Omental fat pad (tissue), 4 donors: ENCODE measurements around the gene CMSS1. TPM values are rescaled to one million over a fixed set of nuclear protein-coding genes. Genes with fewer than 3 reads are reported as not detected.

ENCODE experiments used
- ATAC-seq: fragments of 150-250 bp; one replicate; pipeline ENCODE4 v1.9.1; 2016; ENCODE audit warnings: mild to moderate bottlenecking, moderate library complexity; ENCODE audit not compliant: low FRiP score
- DNase-seq: peaks from one replicate; pipeline ENCODE4 v3.0.0-alpha.2; 2019; ENCODE audit warnings: low spot score
- CTCF ChIP-seq, 3 donors: fragments of 450-650 bp; IDR thresholded peaks; one replicate each; pipeline ENCODE4 v1.5.1; 2016 to 2017; ENCODE audit warnings: antibody characterized with exemption in 3 of 3, mild to moderate bottlenecking in 3 of 3, moderate library complexity in 2 of 3
- total RNA-seq, 4 donors: library from RNA; depleted of rRNA; stranded (reverse); fragments of >200 nt; gene quantifications; one replicate each; pipeline ENCODE4 v1.1.0, GENCODE V29; 2016

CMSS1 gene
- total RNA-seq, 4 donors from 2014 or later: 16.9 to 29.3 (median 21.1) TPM

- DNase-seq: no peak
- no peak for ATAC-seq
- TF ChIP-seq CTCF (IDR thresholded peaks at IDR 0.05): no peak
These were observed 281.1 kb downstream of the CMSS1 start for GRCh38 chr3:100098784-100099070.

GRCh38 chr3:100099621-100100020 is 282.0 kb downstream of the CMSS1 start:
- ATAC-seq (no peak), DNase-seq (no peak)
- no peak for TF ChIP-seq CTCF (IDR thresholded peaks at IDR 0.05)

- ATAC-seq (no peak), DNase-seq (no peak)
- TF ChIP-seq CTCF (IDR thresholded peaks at IDR 0.05): no peak
These were observed 282.8 kb downstream of the CMSS1 start for GRCh38 chr3:100100425-100100824.

- no peak for ATAC-seq
- no peak for DNase-seq
- no peak for TF ChIP-seq CTCF (IDR thresholded peaks at IDR 0.05)
These were observed 285.1 kb downstream of the CMSS1 start for GRCh38 chr3:100102757-100103156.

GRCh38 chr3:100103558-100104441 is 286.1 kb downstream of the CMSS1 start:
- DNase-seq (no peak), ATAC-seq (no peak)
- TF ChIP-seq CTCF (IDR thresholded peaks at IDR 0.05): no peak

- DNase-seq (no peak), ATAC-seq (no peak)
- TF ChIP-seq CTCF (IDR thresholded peaks at IDR 0.05): no peak
These were observed 286.8 kb downstream of the CMSS1 start for GRCh38 chr3:100104442-100104798.

GRCh38 chr3:100104817-100105413 is 287.3 kb downstream of the CMSS1 start:
- TF ChIP-seq CTCF (IDR thresholded peaks at IDR 0.05): no peak
- no peak for DNase-seq
- ATAC-seq: no peak
